22Rv1 (cell line): ENCODE data around the gene PDCL2.

ENCODE experiments used
- ZFX ChIP-seq: fragments of 450-650 bp; IDR thresholded peaks from 2 replicates; pipeline ENCODE4 v1.6.1; 2017; ENCODE audit warnings: antibody characterized with exemption, borderline replicate concordance
- TF ChIP-seq, protein P1 (sequence below): fragments of 450-650 bp; IDR thresholded peaks from 2 replicates; pipeline ENCODE4 v1.5.1; 2017; ENCODE audit warnings: mild to moderate bottlenecking

DNA sequence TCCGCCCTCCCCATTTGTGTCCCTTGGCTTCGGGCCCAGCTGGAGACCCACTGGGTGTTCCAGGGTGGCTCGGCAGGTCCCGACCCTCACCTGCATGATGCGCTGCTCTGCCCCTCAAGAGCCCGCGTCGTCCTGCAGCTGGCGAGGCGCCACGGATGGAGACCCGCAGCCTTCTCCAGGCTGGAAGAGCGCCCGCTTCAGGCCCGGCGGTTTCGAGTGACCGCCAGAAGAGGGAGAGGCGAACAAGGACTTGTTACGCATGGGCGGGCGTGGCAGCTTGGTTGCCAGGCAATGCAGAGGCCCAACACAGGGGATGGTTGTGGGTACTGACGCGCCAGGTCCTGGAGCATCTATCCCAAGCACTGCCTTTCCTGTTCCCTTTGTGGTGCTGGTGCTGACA is at the start of gene PDCL2:
- TF ChIP-seq, protein P1, sequence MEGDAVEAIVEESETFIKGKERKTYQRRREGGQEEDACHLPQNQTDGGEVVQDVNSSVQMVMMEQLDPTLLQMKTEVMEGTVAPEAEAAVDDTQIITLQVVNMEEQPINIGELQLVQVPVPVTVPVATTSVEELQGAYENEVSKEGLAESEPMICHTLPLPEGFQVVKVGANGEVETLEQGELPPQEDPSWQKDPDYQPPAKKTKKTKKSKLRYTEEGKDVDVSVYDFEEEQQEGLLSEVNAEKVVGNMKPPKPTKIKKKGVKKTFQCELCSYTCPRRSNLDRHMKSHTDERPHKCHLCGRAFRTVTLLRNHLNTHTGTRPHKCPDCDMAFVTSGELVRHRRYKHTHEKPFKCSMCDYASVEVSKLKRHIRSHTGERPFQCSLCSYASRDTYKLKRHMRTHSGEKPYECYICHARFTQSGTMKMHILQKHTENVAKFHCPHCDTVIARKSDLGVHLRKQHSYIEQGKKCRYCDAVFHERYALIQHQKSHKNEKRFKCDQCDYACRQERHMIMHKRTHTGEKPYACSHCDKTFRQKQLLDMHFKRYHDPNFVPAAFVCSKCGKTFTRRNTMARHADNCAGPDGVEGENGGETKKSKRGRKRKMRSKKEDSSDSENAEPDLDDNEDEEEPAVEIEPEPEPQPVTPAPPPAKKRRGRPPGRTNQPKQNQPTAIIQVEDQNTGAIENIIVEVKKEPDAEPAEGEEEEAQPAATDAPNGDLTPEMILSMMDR = no peak
- no peak for TF ChIP-seq ZFX
